Naive thymus-derived CD4-positive, alpha-beta T cell (primary cell): ENCODE measurements around the gene ZBTB18. TPM values are rescaled to one million over a fixed set of nuclear protein-coding genes. Genes with fewer than 3 reads are reported as not detected.

Source experiments
- ATAC-seq: fragments of 150-1000 bp; cut with Tn5 transposase; 2 replicates; pipeline ENCODE4 v1.10.0; 2021; ENCODE audit warnings: mild to moderate bottlenecking, moderate library complexity
- CTCF ChIA-PET: fragments of 350-600 bp; sonication (Branson Sonifier 250); formaldehyde crosslinking; loops from one replicate; lab custom pipeline; 2021; ENCODE audit warnings: antibody characterized with exemption; lab: Charles Lee
- POLR2A ChIA-PET: fragments of 350-600 bp; sonication (Branson Sonifier 250); formaldehyde crosslinking; loops from one replicate; lab custom pipeline; 2021; ENCODE audit warnings: antibody characterized with exemption, inconsistent platforms; lab: Charles Lee
- DNase-seq, 9 donors: peaks; one replicate each; pipeline versions ENCODE4 v3.0.0 to v3.0.0-alpha.2; 2020 to 2022; ENCODE audit warnings: mixed read lengths in 1 of 9
- H3K27ac ChIP-seq: one replicate; pipeline ENCODE4 v1.7.0; 2013; ENCODE audit warnings: mild to moderate bottlenecking, low read depth, low read length, moderate library complexity
- H3K27me3 ChIP-seq, 2 donors: one replicate each; pipeline ENCODE4 v1.7.0; 2013; ENCODE audit warnings: low read length in 2 of 2, mild to moderate bottlenecking in 2 of 2, moderate library complexity in 2 of 2; ENCODE audit not compliant: control insufficient read depth in 2 of 2, insufficient read depth in 2 of 2
- H3K36me3 ChIP-seq, 3 experiments: 1 replicate in 2 of 3; 2 replicates in 1 of 3; pipeline ENCODE4 v1.7.0; 2013; ENCODE audit warnings: low read length in 3 of 3, mild to moderate bottlenecking in 3 of 3, moderate library complexity in 1 of 3; ENCODE audit not compliant: insufficient read depth in 3 of 3, control insufficient read depth in 2 of 3
- H3K4me1 ChIP-seq, 2 donors: one replicate each; pipeline ENCODE4 v1.7.0; 2013; ENCODE audit warnings: low read length in 2 of 2, mild to moderate bottlenecking in 2 of 2, moderate library complexity in 1 of 2; ENCODE audit not compliant: control insufficient read depth in 2 of 2, insufficient read depth in 2 of 2
- H3K4me3 ChIP-seq: 2 replicates; pipeline ENCODE4 v1.7.0; 2013; ENCODE audit warnings: mild to moderate bottlenecking, low read length
- H3K9me3 ChIP-seq, 3 experiments: 1 replicate in 2 of 3; 2 replicates in 1 of 3; pipeline ENCODE4 v1.7.0; 2013; ENCODE audit warnings: low read length in 3 of 3; ENCODE audit not compliant: control insufficient read depth in 2 of 3
- H3K27ac Mint-ChIP-seq, 9 donors: one replicate each; pipeline ENCODE4 v1.8.0; 2020 to 2022; ENCODE audit warnings: mixed read lengths in 9 of 9, mild to moderate bottlenecking in 8 of 9, moderate library complexity in 5 of 9, inconsistent platforms in 2 of 9
- H3K27me3 Mint-ChIP-seq, 5 donors: one replicate each; pipeline ENCODE4 v1.8.0; 2021 to 2022; ENCODE audit warnings: mixed read lengths in 5 of 5, mild to moderate bottlenecking in 1 of 5
- H3K36me3 Mint-ChIP-seq, 5 donors: one replicate each; pipeline ENCODE4 v1.8.0; 2020 to 2022; ENCODE audit warnings: mixed read lengths in 5 of 5, mild to moderate bottlenecking in 3 of 5, inconsistent platforms in 1 of 5
- H3K4me1 Mint-ChIP-seq, 7 donors: one replicate each; pipeline ENCODE4 v1.8.0; 2020 to 2022; ENCODE audit warnings: mixed read lengths in 7 of 7, mild to moderate bottlenecking in 3 of 7, inconsistent platforms in 1 of 7
- H3K4me3 Mint-ChIP-seq, 10 donors: one replicate each; pipeline ENCODE4 v1.8.0; 2020 to 2022; ENCODE audit warnings: mild to moderate bottlenecking in 10 of 10, mixed read lengths in 10 of 10, moderate library complexity in 6 of 10, inconsistent platforms in 2 of 10
- H3K9me3 Mint-ChIP-seq, 11 donors: one replicate each; pipeline ENCODE4 v1.8.0; 2020 to 2022; ENCODE audit warnings: mixed read lengths in 11 of 11, mild to moderate bottlenecking in 4 of 11, inconsistent platforms in 1 of 11, moderate library complexity in 1 of 11
- intact Hi-C, 2 donors: fragments of 100-400 bp; cut with micrococcal nuclease; formaldehyde crosslinking; loops; one replicate each; pipeline ENCODE4 v1.15.1; 2023
- polyA plus RNA-seq, 2 donors: library from polyadenylated mRNA; unstranded; fragments of 300-500 nt; fragmentation: Illumina TruSeq; gene quantifications; one replicate each; pipeline ENCODE4 v1.2.3, GENCODE V29; 2021
- total RNA-seq, 6 experiments: library from RNA in 5 of 6; stranded (reverse) in 5 of 6; gene quantifications; 1 replicate in 5 of 6; 2 replicates in 1 of 6; pipeline ENCODE4 v1.2.3 and lab custom pipeline; 2021 to 2026

Gene ZBTB18
- total and polyA plus RNA-seq, 7 experiments from 2014 or later = 3.6 to 90.7 (median 42.4) TPM

DNA sequence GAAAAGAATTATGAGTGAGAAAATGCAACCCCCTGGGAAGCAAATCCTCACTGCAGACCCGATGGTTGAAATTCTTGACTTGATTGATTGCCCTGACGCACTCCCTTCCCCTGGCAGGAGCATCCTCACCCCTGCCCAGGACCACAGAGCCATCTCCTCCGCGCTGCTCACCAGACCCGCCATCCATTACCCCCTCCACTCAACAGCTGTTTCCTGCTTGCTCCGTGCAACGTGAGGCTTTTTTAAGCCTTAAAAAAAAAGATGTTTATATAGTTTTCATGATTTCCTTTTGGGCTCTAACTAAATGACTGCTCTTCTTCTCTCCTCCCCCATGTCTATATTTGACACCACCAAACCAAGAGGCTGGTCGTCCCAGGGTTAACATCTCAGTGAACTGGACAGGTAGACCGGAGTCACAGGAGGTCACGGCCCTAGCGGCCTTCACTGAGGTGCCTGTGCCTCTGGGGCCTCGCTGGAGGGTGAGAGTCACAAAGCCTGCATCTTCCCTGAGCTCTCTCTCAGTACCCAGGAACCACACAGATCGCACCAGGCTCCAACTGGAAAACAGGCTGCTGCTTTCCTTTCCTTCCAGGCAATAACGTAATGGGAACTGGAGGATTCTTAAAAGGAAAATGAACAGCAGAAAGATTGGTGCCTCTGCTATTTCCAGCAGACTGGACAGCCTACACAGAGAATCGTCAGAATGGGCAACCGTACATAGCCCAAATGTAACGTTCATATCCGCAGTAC, 49.8 kb downstream of the ZBTB18 start:
- H3K4me1 ChIP-seq = peaks cover 0 to 16% of the 10 kb centered on the region in 2 donors
- ATAC-seq (peak; percentile 41), DNase-seq (peak in 5 of 9 donors; percentile 6 to 27 (median 23))
- intact Hi-C loops = loop anchor here in 1 of 2 donors (1.0 to 2.0 kb wide), 2 partner anchors 26 to 51 kb away; no protein-coding TSS in a partner anchor
- ChIA-PET POLR2A (interaction anchor here (0.6 to 2.8 kb wide), 6 partner anchors 12 to 198 kb away, joined by 3 to 10 read pairs (median 5); no protein-coding TSS in a partner anchor), CTCF (interaction anchor here (0.6 kb wide), 1 partner anchor 50 kb away, joined by 3 read pairs; no protein-coding TSS in a partner anchor)
- no peak overlapping the region for H3K4me3 ChIP-seq
- Mint-ChIP-seq H3K4me3 (peak overlapping the region in 9 of 10 donors; percentile 21 to 81 (median 70)), H3K27me3 (peaks cover 0 to 22% (median 11%) of the 10 kb centered on the region in 5 donors), H3K27ac (peak overlapping the region in 7 of 9 donors; percentile 7 to 81 (median 44)), H3K4me1 (peaks cover 8 to 27% (median 22%) of the 10 kb centered on the region in 7 donors), H3K36me3 (no peaks in the 10 kb centered on the region), H3K9me3 (peaks cover 0 to 1% (median 0%) of the 10 kb centered on the region in 11 donors)
- no peak overlapping the region for H3K27ac ChIP-seq
- H3K9me3 ChIP-seq = no peaks in the 10 kb centered on the region
- no peaks in the 10 kb centered on the region for H3K27me3 ChIP-seq
- H3K36me3 ChIP-seq = no peaks in the 10 kb centered on the region

DNA sequence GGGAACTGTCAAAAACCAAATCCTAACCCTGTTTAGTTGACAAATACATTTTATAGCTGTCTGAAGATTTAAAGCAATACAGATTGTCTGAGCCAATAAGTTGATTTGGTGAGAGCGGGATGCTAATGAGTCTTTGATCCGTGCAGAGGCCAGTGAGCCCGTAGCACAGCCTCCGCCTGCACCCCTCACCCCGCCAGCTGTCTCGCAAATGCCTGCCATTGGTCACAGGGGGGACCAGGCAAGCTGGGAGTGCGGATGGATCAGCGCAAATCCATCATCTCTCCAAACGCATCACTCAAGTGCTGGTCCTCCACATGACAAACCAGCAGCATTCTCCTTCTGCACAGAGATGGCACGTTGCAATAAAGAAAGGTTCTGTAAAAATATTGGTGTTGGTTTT, 51.0 kb downstream of the ZBTB18 start:
- Histone ChIP-seq H3K27ac (no peak overlapping the region), H3K4me3 (no peak overlapping the region), H3K36me3 (no peaks in the 10 kb centered on the region), H3K27me3 (no peaks in the 10 kb centered on the region), H3K9me3 (no peaks in the 10 kb centered on the region), H3K4me1 (peaks cover 0 to 16% of the 10 kb centered on the region in 2 donors)
- H3K9me3 Mint-ChIP-seq = peaks cover 0 to 1% (median 0%) of the 10 kb centered on the region in 11 donors
- intact Hi-C loops = no loop called here
- POLR2A ChIA-PET = interaction anchor here (0.7 to 2.8 kb wide), 4 partner anchors 12 to 55 kb away, joined by 3 to 10 read pairs (median 4); no protein-coding TSS in a partner anchor
- CTCF ChIA-PET = interaction anchor here (0.7 kb wide), 1 partner anchor 59 kb away, joined by 4 read pairs; no protein-coding TSS in a partner anchor
- no peaks in the 10 kb centered on the region for H3K36me3 Mint-ChIP-seq
- DNase-seq (no peak), ATAC-seq (no peak)
- peaks cover 8 to 27% (median 22%) of the 10 kb centered on the region in 7 donors for H3K4me1 Mint-ChIP-seq
- H3K27ac Mint-ChIP-seq = no peak overlapping the region
- peak overlapping the region in 1 of 10 donors; percentile 68 for H3K4me3 Mint-ChIP-seq
- H3K27me3 Mint-ChIP-seq = peaks cover 0 to 22% (median 11%) of the 10 kb centered on the region in 5 donors

DNA sequence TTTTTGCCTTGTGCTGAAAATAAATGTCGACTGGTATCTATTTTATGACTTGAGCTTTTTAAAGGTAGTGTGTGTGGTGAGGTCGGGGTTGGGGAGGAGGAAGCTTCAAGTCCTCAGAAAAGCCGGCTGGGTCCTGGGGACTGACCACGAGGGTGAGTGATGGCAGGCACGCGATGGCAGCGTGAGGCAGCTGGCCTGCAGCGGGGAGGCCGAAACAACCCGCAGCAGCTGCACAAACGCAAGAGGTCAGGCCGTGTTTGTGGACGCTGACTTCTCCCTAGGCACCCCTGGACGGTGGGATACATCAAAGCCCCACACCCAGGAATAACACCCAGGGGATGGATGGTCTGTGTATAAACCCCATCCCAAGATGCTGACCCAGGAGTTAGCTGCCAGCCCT, 51.4 kb downstream of the ZBTB18 start:
- CTCF ChIA-PET = interaction anchor here (0.7 kb wide), 1 partner anchor 58 kb away, joined by 4 read pairs; no protein-coding TSS in a partner anchor

DNA sequence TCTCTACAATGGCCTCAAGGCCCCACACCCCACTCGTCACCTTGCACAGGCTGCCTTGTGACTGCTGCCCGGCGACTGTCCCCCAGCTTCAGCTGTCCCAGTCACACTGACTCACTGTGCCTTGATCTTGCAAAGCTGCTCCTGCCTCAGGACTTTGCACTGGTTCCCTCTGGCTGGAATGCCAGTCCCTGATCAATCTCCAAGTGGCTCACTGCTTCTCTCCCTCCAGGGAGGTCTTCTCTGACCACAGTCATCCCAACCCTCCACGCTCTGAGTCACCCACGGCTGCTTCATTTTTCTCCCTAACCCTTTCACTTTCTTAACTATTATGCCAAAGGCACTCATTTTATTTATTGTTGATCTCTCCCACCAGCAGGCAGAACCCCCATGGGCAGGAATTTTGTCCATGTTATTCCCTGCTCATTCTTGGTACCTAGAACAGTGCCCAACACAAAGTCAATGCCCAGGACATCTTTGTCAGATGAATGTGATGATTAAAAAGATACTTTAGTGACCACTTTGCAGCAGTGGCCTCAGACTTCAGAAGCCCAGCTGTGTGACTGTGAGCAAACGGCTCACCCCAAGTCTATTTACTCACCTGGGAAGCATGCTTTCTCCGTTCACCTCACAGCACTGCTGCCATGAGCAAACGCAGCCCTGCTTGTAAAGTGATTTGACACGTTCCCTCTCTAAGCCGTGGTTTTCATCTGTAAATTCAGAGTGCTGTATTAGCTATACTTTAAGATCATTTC, 53.4 kb downstream of the ZBTB18 start:
- Histone ChIP-seq H3K9me3 (no peaks in the 10 kb centered on the region), H3K27me3 (no peaks in the 10 kb centered on the region), H3K36me3 (no peaks in the 10 kb centered on the region), H3K4me3 (no peak overlapping the region), H3K27ac (no peak overlapping the region), H3K4me1 (peaks cover 0 to 16% of the 10 kb centered on the region in 2 donors)
- Mint-ChIP-seq H3K27me3 (peaks cover 0 to 18% (median 11%) of the 10 kb centered on the region in 5 donors), H3K36me3 (no peaks in the 10 kb centered on the region), H3K27ac (no peak overlapping the region), H3K4me3 (peak overlapping the region in 1 of 10 donors; percentile 30), H3K4me1 (peaks cover 8 to 23% (median 20%) of the 10 kb centered on the region in 7 donors), H3K9me3 (peaks cover 0 to 1% (median 0%) of the 10 kb centered on the region in 11 donors)
- intact Hi-C loops = no loop called here
- ChIA-PET CTCF (no interaction called here), POLR2A (interaction anchor here (0.6 to 1.4 kb wide), 2 partner anchors 30 to 817 kb away, joined by 3 read pairs; no protein-coding TSS in a partner anchor)
- ATAC-seq (no peak), DNase-seq (no peak)

More for the DNA sequence above, 51.4 kb downstream of the ZBTB18 start:
- Histone ChIP-seq H3K4me1 (peaks cover 0 to 16% of the 10 kb centered on the region in 2 donors), H3K27ac (no peak overlapping the region), H3K9me3 (no peaks in the 10 kb centered on the region), H3K4me3 (no peak overlapping the region), H3K27me3 (no peaks in the 10 kb centered on the region), H3K36me3 (no peaks in the 10 kb centered on the region)
- H3K27me3 Mint-ChIP-seq = peaks cover 0 to 22% (median 11%) of the 10 kb centered on the region in 5 donors
- peaks cover 0 to 1% (median 0%) of the 10 kb centered on the region in 11 donors for H3K9me3 Mint-ChIP-seq
- H3K4me3 Mint-ChIP-seq = no peak overlapping the region
- no peak for DNase-seq
- H3K4me1 Mint-ChIP-seq = peaks cover 8 to 27% (median 22%) of the 10 kb centered on the region in 7 donors
- no peak for ATAC-seq
- POLR2A ChIA-PET = interaction anchor here (0.7 to 1.9 kb wide), 3 partner anchors 12 to 50 kb away, joined by 3 to 5 read pairs (median 3); no protein-coding TSS in a partner anchor
- no peaks in the 10 kb centered on the region for H3K36me3 Mint-ChIP-seq
- H3K27ac Mint-ChIP-seq = no peak overlapping the region
- intact Hi-C loops = no loop called here

DNA sequence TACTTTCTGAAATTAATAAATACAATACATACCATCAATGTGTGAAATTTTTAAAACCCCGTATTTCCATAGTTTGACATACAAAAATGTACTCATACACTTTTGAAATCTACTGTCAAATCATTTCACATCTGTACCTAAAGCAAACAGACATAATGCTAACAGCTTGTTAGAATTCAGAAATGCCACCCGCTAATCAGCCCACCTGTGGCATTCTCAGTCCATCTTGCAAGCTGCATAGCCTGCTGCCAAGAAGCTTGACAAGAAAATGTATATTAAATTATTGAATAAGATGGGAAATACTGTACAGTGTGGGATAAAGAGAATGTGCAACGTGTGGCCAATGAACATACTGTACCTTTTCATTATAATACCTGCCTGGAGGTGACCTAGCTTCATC, 55.1 kb downstream of the ZBTB18 start:
- H3K27ac ChIP-seq = no peak overlapping the region
- no peaks in the 10 kb centered on the region for H3K36me3 ChIP-seq
- intact Hi-C loops = no loop called here
- ChIA-PET CTCF (no interaction called here), POLR2A (no interaction called here)
- no peak for ATAC-seq
- no peaks in the 10 kb centered on the region for H3K36me3 Mint-ChIP-seq
- no peak overlapping the region for H3K4me3 Mint-ChIP-seq
- H3K4me1 ChIP-seq = peaks cover 0 to 2% of the 10 kb centered on the region in 2 donors
- H3K4me1 Mint-ChIP-seq = peaks cover 0 to 8% (median 6%) of the 10 kb centered on the region in 7 donors
- no peaks in the 10 kb centered on the region for H3K27me3 ChIP-seq
- peaks cover 0 to 1% (median 0%) of the 10 kb centered on the region in 11 donors for H3K9me3 Mint-ChIP-seq
- H3K27me3 Mint-ChIP-seq = peaks cover 0 to 14% (median 6%) of the 10 kb centered on the region in 5 donors
- no peak overlapping the region for H3K4me3 ChIP-seq
- no peaks in the 10 kb centered on the region for H3K9me3 ChIP-seq
- DNase-seq = no peak
- no peak overlapping the region for H3K27ac Mint-ChIP-seq
